ENCODE results near the gene PRDM15.

PRDM15 gene

GRCh38 chr21:41877901-41878830 is 978 bp downstream of the PRDM15 start:
- H3K9me3 ChIP-seq = no peaks in the 10 kb centered on the region
- H3K27me3 ChIP-seq = no peaks in the 10 kb centered on the region
- no peaks in the 10 kb centered on the region for H3K36me3 ChIP-seq
- H3K27ac ChIP-seq = peak overlapping the region; percentile 81 to 93
- DNase-seq = no peak
- intact Hi-C loops (cut with DNase I; ENCODE audit: low total_unique reads) = no loop called here
- peaks cover 0 to 19% (median 9%) of the 10 kb centered on the region in 4 donors for H3K4me1 ChIP-seq
- peak overlapping the region; percentile 75 to 96 for H3K4me3 ChIP-seq
- no peak for TF ChIP-seq CTCF (IDR thresholded peaks at IDR 0.05)

GRCh38 chr21:41876928-41877652 is 2.1 kb downstream of the PRDM15 start:
- intact Hi-C loops (cut with DNase I; ENCODE audit: low total_unique reads) = no loop called here
- Histone ChIP-seq H3K27ac (peak overlapping the region; percentile 81 to 93), H3K27me3 (no peaks in the 10 kb centered on the region), H3K4me1 (peaks cover 0 to 19% (median 9%) of the 10 kb centered on the region in 4 donors), H3K36me3 (no peaks in the 10 kb centered on the region), H3K9me3 (no peaks in the 10 kb centered on the region), H3K4me3 (peak overlapping the region; percentile 75 to 96)
- no peak for DNase-seq
- TF ChIP-seq CTCF (IDR thresholded peaks at IDR 0.05) = no peak

GRCh38 chr21:41876396-41876795 is 2.7 kb downstream of the PRDM15 start:
- TF ChIP-seq CTCF (IDR thresholded peaks at IDR 0.05) = no peak
- Histone ChIP-seq H3K4me1 (peaks cover 0 to 19% (median 9%) of the 10 kb centered on the region in 4 donors), H3K27ac (no peak overlapping the region), H3K4me3 (no peak overlapping the region), H3K36me3 (no peaks in the 10 kb centered on the region), H3K27me3 (no peaks in the 10 kb centered on the region), H3K9me3 (no peaks in the 10 kb centered on the region)
- DNase-seq = no peak
- intact Hi-C loops (cut with DNase I; ENCODE audit: low total_unique reads) = no loop called here

- no peaks in the 10 kb centered on the region for H3K27me3 ChIP-seq
- no peak for DNase-seq
- H3K27ac ChIP-seq = no peak overlapping the region
- H3K36me3 ChIP-seq = no peaks in the 10 kb centered on the region
- H3K9me3 ChIP-seq = no peaks in the 10 kb centered on the region
- H3K4me1 ChIP-seq = peaks cover 0 to 19% (median 9%) of the 10 kb centered on the region in 4 donors
- TF ChIP-seq CTCF (IDR thresholded peaks at IDR 0.05) = no peak
- intact Hi-C loops (cut with DNase I; ENCODE audit: low total_unique reads) = no loop called here
- H3K4me3 ChIP-seq = no peak overlapping the region
Observed at GRCh38 chr21:41875086-41875485, 4.1 kb downstream of the PRDM15 start.

GRCh38 chr21:41874611-41875010 is 4.5 kb downstream of the PRDM15 start:
- no peak for TF ChIP-seq CTCF (IDR thresholded peaks at IDR 0.05)
- no peak for DNase-seq
- no peaks in the 10 kb centered on the region for H3K36me3 ChIP-seq
- peaks cover 0 to 14% (median 9%) of the 10 kb centered on the region in 4 donors for H3K4me1 ChIP-seq
- H3K27ac ChIP-seq = no peak overlapping the region
- H3K4me3 ChIP-seq = no peak overlapping the region
- intact Hi-C loops (cut with DNase I; ENCODE audit: low total_unique reads) = no loop called here
- no peaks in the 10 kb centered on the region for H3K9me3 ChIP-seq
- H3K27me3 ChIP-seq = no peaks in the 10 kb centered on the region

Data from tibial artery (tissue), 4 donors.